Calu3 (cell line): ENCODE data around the gene CASP12. TPM values are rescaled to one million over a fixed set of nuclear protein-coding genes. Genes with fewer than 3 reads are reported as not detected.

Experiments used
- Bru-seq: library from RNA; stranded (reverse); fragments of 400-500 nt; gene quantifications from one replicate; lab custom pipeline; 2021; lab: Mats Ljungman, UMichigan
- BruChase-seq, 2 experiments: library from RNA; stranded (reverse); fragments of 400-500 nt; gene quantifications; one replicate each; lab custom pipeline; 2021; lab: Mats Ljungman, UMichigan
- BruUV-seq: library from RNA; stranded (reverse); fragments of 400-500 nt; replicated peaks from 2 replicates; lab custom pipeline; 2021; lab: Mats Ljungman, UMichigan
- CTCF ChIA-PET: fragments of 300-600 bp; sonication (Branson Sonifier 250); formaldehyde crosslinking; loops from one replicate; lab custom pipeline; 2022; ENCODE audit warnings: antibody characterized with exemption; lab: Charles Lee
- DNase-seq: peaks from one replicate; pipeline ENCODE4 v3.0.0; 2022
- H3K27ac Mint-ChIP-seq: one replicate; pipeline ENCODE4 v1.8.0; 2022; ENCODE audit warnings: mixed read lengths; ENCODE audit not compliant: unreplicated experiment
- H3K27me3 Mint-ChIP-seq: one replicate; pipeline ENCODE4 v1.8.0; 2022; ENCODE audit warnings: mixed read lengths; ENCODE audit not compliant: unreplicated experiment
- H3K36me3 Mint-ChIP-seq: one replicate; pipeline ENCODE4 v1.8.0; 2022; ENCODE audit warnings: mild to moderate bottlenecking, moderate library complexity, mixed read lengths; ENCODE audit not compliant: insufficient read depth, unreplicated experiment
- H3K4me1 Mint-ChIP-seq: one replicate; pipeline ENCODE4 v1.8.0; 2022; ENCODE audit warnings: mild to moderate bottlenecking, low read depth, mixed read lengths; ENCODE audit not compliant: unreplicated experiment
- H3K4me3 Mint-ChIP-seq: one replicate; pipeline ENCODE4 v1.8.0; 2022; ENCODE audit warnings: mild to moderate bottlenecking, low read depth, moderate library complexity, mixed read lengths; ENCODE audit not compliant: unreplicated experiment
- H3K9me3 Mint-ChIP-seq: one replicate; pipeline ENCODE4 v1.8.0; 2022; ENCODE audit warnings: low read depth, mixed read lengths; ENCODE audit not compliant: unreplicated experiment
- CTCF ChIP-seq: fragments of 200-600 bp; IDR thresholded peaks from one replicate; pipeline ENCODE4 v1.8.0; 2022; ENCODE audit warnings: antibody characterized with exemption; ENCODE audit not compliant: unreplicated experiment
- intact Hi-C: fragments of 100-400 bp; cut with micrococcal nuclease; formaldehyde crosslinking; loops from one replicate; pipeline ENCODE4 v1.10.0; 2022; ENCODE audit not compliant: unreplicated experiment
- long read RNA-seq: library from polyadenylated mRNA; stranded (forward); transcript quantifications from one replicate; pipeline ENCODE4 v2.0.0, GENCODE V29; 2022
- total RNA-seq: library from RNA; stranded (reverse); gene quantifications from 2 replicates; pipeline ENCODE4 v1.2.3, GENCODE V29; 2022

Gene CASP12
- total RNA-seq (not detected in 2 replicates), Bru-seq, nascent RNA (not detected), BruChase-seq, experiment 1, labeled RNA remaining after a 6-hour chase (not detected), BruChase-seq, experiment 2, labeled RNA remaining after a 2-hour chase (not detected)
- long read RNA-seq, result 0 reads

GRCh38 chr11:104897891-104898684 lies at the start of gene CASP12:
Gene CASP12 (minus strand): TSS chr11:104898460.
- H3K4me1 Mint-ChIP-seq, result no peaks in the 10 kb centered on the region
- H3K27me3 Mint-ChIP-seq, result no peaks in the 10 kb centered on the region
- TF ChIP-seq CTCF, result no peak
- CTCF ChIA-PET, result no interaction called here
- H3K27ac Mint-ChIP-seq, result no peak within 1 kb of the TSS
- intact Hi-C loops, result no loop called here
- peaks cover 5% of the 10 kb centered on the region for H3K9me3 Mint-ChIP-seq
- no peak within 1 kb of the TSS for H3K4me3 Mint-ChIP-seq
- no TSS peak for BruUV-seq
- no peaks in the 10 kb centered on the region for H3K36me3 Mint-ChIP-seq
- no peak for DNase-seq

- CTCF ChIA-PET, result no interaction called here
- Mint-ChIP-seq H3K9me3 (no peaks in the 10 kb centered on the region), H3K4me3 (no peak overlapping the region), H3K27me3 (no peaks in the 10 kb centered on the region), H3K36me3 (peaks cover 25% of the 10 kb centered on the region), H3K27ac (peak overlapping the region; percentile 13), H3K4me1 (peaks cover 8% of the 10 kb centered on the region)
- BruUV-seq, result no TSS peak
- peak; percentile 13 for DNase-seq
- TF ChIP-seq CTCF, result peak; percentile 31
- intact Hi-C loops, result loop anchor here (5.0 kb wide), 1 partner anchor 915 kb away; no protein-coding TSS in a partner anchor
These were observed 48.6 kb upstream of the CASP12 start for GRCh38 chr11:104946907-104947306.

GRCh38 chr11:104944076-104944475 lies 45.8 kb upstream of the CASP12 start:
- Mint-ChIP-seq H3K4me3 (no peak overlapping the region), H3K4me1 (peaks cover 8% of the 10 kb centered on the region), H3K36me3 (peaks cover 20% of the 10 kb centered on the region), H3K27ac (no peak overlapping the region), H3K27me3 (no peaks in the 10 kb centered on the region), H3K9me3 (no peaks in the 10 kb centered on the region)
- no TSS peak for BruUV-seq
- TF ChIP-seq CTCF, result no peak
- intact Hi-C loops, result no loop called here
- CTCF ChIA-PET, result no interaction called here
- no peak for DNase-seq

GRCh38 chr11:104943561-104943960 lies 45.3 kb upstream of the CASP12 start:
- intact Hi-C loops, result no loop called here
- H3K36me3 Mint-ChIP-seq, result peaks cover 16% of the 10 kb centered on the region
- H3K27ac Mint-ChIP-seq, result no peak overlapping the region
- H3K4me1 Mint-ChIP-seq, result peaks cover 8% of the 10 kb centered on the region
- no peak for DNase-seq
- no TSS peak for BruUV-seq
- no peaks in the 10 kb centered on the region for H3K9me3 Mint-ChIP-seq
- no peak for TF ChIP-seq CTCF
- CTCF ChIA-PET, result no interaction called here
- no peaks in the 10 kb centered on the region for H3K27me3 Mint-ChIP-seq
- H3K4me3 Mint-ChIP-seq, result no peak overlapping the region
